ENCODE measurements around the gene PLCH1. TPM values are rescaled to one million over a fixed set of nuclear protein-coding genes. Genes with fewer than 3 reads are reported as not detected.

The PLCH1 gene
- total and polyA plus RNA-seq, 2 of the 13 experiments (the other 11 are each of a cell fraction or from before 2014, with no cell fraction given): 2.0 to 3.0 TPM

GRCh38 chr3:155449613-155450267, 295.1 kb downstream of the PLCH1 start (continued):
- TF ChIP-seq, protein P1, sequence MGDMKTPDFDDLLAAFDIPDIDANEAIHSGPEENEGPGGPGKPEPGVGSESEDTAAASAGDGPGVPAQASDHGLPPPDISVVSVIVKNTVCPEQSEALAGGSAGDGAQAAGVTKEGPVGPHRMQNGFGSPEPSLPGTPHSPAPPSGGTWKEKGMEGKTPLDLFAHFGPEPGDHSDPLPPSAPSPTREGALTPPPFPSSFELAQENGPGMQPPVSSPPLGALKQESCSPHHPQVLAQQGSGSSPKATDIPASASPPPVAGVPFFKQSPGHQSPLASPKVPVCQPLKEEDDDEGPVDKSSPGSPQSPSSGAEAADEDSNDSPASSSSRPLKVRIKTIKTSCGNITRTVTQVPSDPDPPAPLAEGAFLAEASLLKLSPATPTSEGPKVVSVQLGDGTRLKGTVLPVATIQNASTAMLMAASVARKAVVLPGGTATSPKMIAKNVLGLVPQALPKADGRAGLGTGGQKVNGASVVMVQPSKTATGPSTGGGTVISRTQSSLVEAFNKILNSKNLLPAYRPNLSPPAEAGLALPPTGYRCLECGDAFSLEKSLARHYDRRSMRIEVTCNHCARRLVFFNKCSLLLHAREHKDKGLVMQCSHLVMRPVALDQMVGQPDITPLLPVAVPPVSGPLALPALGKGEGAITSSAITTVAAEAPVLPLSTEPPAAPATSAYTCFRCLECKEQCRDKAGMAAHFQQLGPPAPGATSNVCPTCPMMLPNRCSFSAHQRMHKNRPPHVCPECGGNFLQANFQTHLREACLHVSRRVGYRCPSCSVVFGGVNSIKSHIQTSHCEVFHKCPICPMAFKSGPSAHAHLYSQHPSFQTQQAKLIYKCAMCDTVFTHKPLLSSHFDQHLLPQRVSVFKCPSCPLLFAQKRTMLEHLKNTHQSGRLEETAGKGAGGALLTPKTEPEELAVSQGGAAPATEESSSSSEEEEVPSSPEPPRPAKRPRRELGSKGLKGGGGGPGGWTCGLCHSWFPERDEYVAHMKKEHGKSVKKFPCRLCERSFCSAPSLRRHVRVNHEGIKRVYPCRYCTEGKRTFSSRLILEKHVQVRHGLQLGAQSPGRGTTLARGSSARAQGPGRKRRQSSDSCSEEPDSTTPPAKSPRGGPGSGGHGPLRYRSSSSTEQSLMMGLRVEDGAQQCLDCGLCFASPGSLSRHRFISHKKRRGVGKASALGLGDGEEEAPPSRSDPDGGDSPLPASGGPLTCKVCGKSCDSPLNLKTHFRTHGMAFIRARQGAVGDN (CRISPR knock-in tag; IDR thresholded peaks at IDR 0.05): no peak

- H3K9me3 ChIP-seq (ENCODE audit: low read length): no peaks in the 10 kb centered on the region
- TF ChIP-seq ZNF3 (CRISPR knock-in tag; IDR thresholded peaks at IDR 0.05) (no peak), ZNF232 (CRISPR knock-in tag; IDR thresholded peaks at IDR 0.05; ENCODE audit: borderline replicate concordance) (no peak), ONECUT2 (CRISPR knock-in tag; IDR thresholded peaks at IDR 0.05) (no peak), NR2F6 (IDR thresholded peaks at IDR 0.05) (no peak), NR2F6 (CRISPR knock-in tag; IDR thresholded peaks at IDR 0.05) (no peak), CREB1 (IDR thresholded peaks at IDR 0.05) (no peak), CREB1 (CRISPR knock-in tag; IDR thresholded peaks at IDR 0.05) (no peak), ZNF547 (CRISPR knock-in tag; IDR thresholded peaks at IDR 0.05) (no peak), DMTF1 (CRISPR knock-in tag; IDR thresholded peaks at IDR 0.05) (no peak), RXRB (CRISPR knock-in tag; IDR thresholded peaks at IDR 0.05; ENCODE audit: borderline replicate concordance) (no peak), TEAD2 (CRISPR knock-in tag; IDR thresholded peaks at IDR 0.05) (no peak), ZSCAN5A (CRISPR knock-in tag; IDR thresholded peaks at IDR 0.05; ENCODE audit: borderline replicate concordance) (no peak)
- TF ChIP-seq, protein P2, sequence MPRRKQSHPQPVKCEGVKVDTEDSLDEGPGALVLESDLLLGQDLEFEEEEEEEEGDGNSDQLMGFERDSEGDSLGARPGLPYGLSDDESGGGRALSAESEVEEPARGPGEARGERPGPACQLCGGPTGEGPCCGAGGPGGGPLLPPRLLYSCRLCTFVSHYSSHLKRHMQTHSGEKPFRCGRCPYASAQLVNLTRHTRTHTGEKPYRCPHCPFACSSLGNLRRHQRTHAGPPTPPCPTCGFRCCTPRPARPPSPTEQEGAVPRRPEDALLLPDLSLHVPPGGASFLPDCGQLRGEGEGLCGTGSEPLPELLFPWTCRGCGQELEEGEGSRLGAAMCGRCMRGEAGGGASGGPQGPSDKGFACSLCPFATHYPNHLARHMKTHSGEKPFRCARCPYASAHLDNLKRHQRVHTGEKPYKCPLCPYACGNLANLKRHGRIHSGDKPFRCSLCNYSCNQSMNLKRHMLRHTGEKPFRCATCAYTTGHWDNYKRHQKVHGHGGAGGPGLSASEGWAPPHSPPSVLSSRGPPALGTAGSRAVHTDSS (CRISPR knock-in tag; conservative IDR thresholded peaks at IDR 0.05): no peak
These were observed 296.3 kb downstream of the PLCH1 start for GRCh38 chr3:155448531-155448930.

More at GRCh38 chr3:155448531-155448930, 296.3 kb downstream of the PLCH1 start:
- ATAC-seq (no peak), DNase-seq (ENCODE audit: low spot score) (no peak), FAIRE-seq (no peak)
- Histone ChIP-seq H3K36me3 (replicated peaks in 1 of 2; ENCODE audit: control insufficient read depth in 1 of 2, insufficient read depth in 2 of 2, low read length in 2 of 2) (no peaks in the 10 kb centered on the region), H3K4me1 (ENCODE audit: insufficient read depth, low read length) (no peaks in the 10 kb centered on the region), H3K9ac (ENCODE audit: insufficient read depth, low read depth, low read length) (no peak overlapping the region), H3K27me3 (ENCODE audit: control insufficient read depth in 1 of 2, insufficient read depth in 2 of 2, low read length in 2 of 2) (no peaks in the 10 kb centered on the region), H4K20me1 (ENCODE audit: insufficient read depth, low read length) (no peaks in the 10 kb centered on the region), H3K4me2 (ENCODE audit: low read depth, low read length) (no peak overlapping the region), H3K79me2 (ENCODE audit: insufficient read depth, low read length) (no peaks in the 10 kb centered on the region), H3K27ac (ENCODE audit: extremely low read length, insufficient read depth, low read length) (no peak overlapping the region), H3K4me3 (replicated peaks in 1 of 3; ENCODE audit: insufficient read depth in 1 of 3, low read depth in 2 of 3, low read length in 3 of 3) (no peak overlapping the region), H2AFZ (ENCODE audit: low read length) (no peak overlapping the region)
- 63% methylated on average over 3 of the region's 3 CpGs for WGBS (ENCODE audit: low lambda C conversion rate)
- ChIA-PET CTCF (ENCODE audit: low intra/inter-chr PET ratio, low total read pairs) (no interaction called here), POLR2A (no interaction called here)
- in situ Hi-C loops (cut with HindIII; ENCODE audit: extremely low pct_ligation_motif_present, low pct_unique_long_range_greater_than_20kb) (no loop called here), intact Hi-C loops (cut with micrococcal nuclease; ENCODE audit: unreplicated experiment) (no loop called here)
- BruUV-seq (replicated peaks): no TSS peak

All from HepG2 (cell line).